ENCODE results near the gene KDM2B. TPM values are rescaled to one million over a fixed set of nuclear protein-coding genes. Genes with fewer than 3 reads are reported as not detected.
"Not testable (repeated sequence)": the region's sequence is repeated elsewhere in the genome, so short reads cannot be mapped to it uniquely, and the experiment has no call there.

The KDM2B gene
- total RNA-seq, 2 donors from 2014 or later = 43.4 to 47.7 TPM

- DNase-seq = no peak
- peak overlapping the region; percentile 82 to 89 for H3K4me3 Mint-ChIP-seq
- peaks cover 8 to 10% of the 10 kb centered on the region in 2 donors for H3K36me3 Mint-ChIP-seq (ENCODE audit: insufficient read depth in 2 of 2)
- ATAC-seq (replicated peaks in 1 of 2) = no peak
- no peaks in the 10 kb centered on the region for H3K9me3 Mint-ChIP-seq
- H3K27ac Mint-ChIP-seq = no peak overlapping the region
- H3K27me3 Mint-ChIP-seq (ENCODE audit: low read depth) = no peaks in the 10 kb centered on the region
- H3K4me1 Mint-ChIP-seq (ENCODE audit: low read depth) = peaks cover 31% of the 10 kb centered on the region
Measured at GRCh38 chr12:121398355-121398754, 182.5 kb downstream of the KDM2B start.

GRCh38 chr12:121397521-121397920, 183.3 kb downstream of the KDM2B start:
- no peak for DNase-seq
- Mint-ChIP-seq H3K27me3 (ENCODE audit: low read depth) (no peaks in the 10 kb centered on the region), H3K36me3 (ENCODE audit: insufficient read depth in 2 of 2) (peaks cover 7 to 8% of the 10 kb centered on the region in 2 donors), H3K27ac (no peak overlapping the region), H3K9me3 (no peaks in the 10 kb centered on the region), H3K4me3 (no peak overlapping the region), H3K4me1 (ENCODE audit: low read depth) (peaks cover 27% of the 10 kb centered on the region)
- ATAC-seq (replicated peaks in 1 of 2) = no peak

- peak in 1 of 2 donors; percentile 19 for ATAC-seq (replicated peaks in 1 of 2)
- Mint-ChIP-seq H3K27me3 (ENCODE audit: low read depth) (no peaks in the 10 kb centered on the region), H3K27ac (peak overlapping the region; percentile 58), H3K4me1 (ENCODE audit: low read depth) (peaks cover 23% of the 10 kb centered on the region), H3K4me3 (peak overlapping the region; percentile 50 to 74), H3K36me3 (ENCODE audit: insufficient read depth in 2 of 2) (no peaks in the 10 kb centered on the region), H3K9me3 (no peaks in the 10 kb centered on the region)
- DNase-seq = no peak
Measured at GRCh38 chr12:121392325-121392716, 188.5 kb downstream of the KDM2B start.

- peaks cover 23% of the 10 kb centered on the region for H3K4me1 Mint-ChIP-seq (ENCODE audit: low read depth)
- no peaks in the 10 kb centered on the region for H3K27me3 Mint-ChIP-seq (ENCODE audit: low read depth)
- peak overlapping the region; percentile 58 for H3K27ac Mint-ChIP-seq
- no peaks in the 10 kb centered on the region for H3K36me3 Mint-ChIP-seq (ENCODE audit: insufficient read depth in 2 of 2)
- ATAC-seq (replicated peaks in 1 of 2) (peak; percentile 87 to 88), DNase-seq (peak; percentile 50 to 58)
- H3K9me3 Mint-ChIP-seq = no peaks in the 10 kb centered on the region
- H3K4me3 Mint-ChIP-seq = peak overlapping the region; percentile 50 to 74
Measured at GRCh38 chr12:121391619-121392324, 189.1 kb downstream of the KDM2B start.

- Mint-ChIP-seq H3K9me3 (no peaks in the 10 kb centered on the region), H3K4me1 (ENCODE audit: low read depth) (peaks cover 23% of the 10 kb centered on the region), H3K4me3 (no peak overlapping the region), H3K27me3 (ENCODE audit: low read depth) (no peaks in the 10 kb centered on the region), H3K27ac (no peak overlapping the region), H3K36me3 (ENCODE audit: insufficient read depth in 2 of 2) (no peaks in the 10 kb centered on the region)
- ATAC-seq (replicated peaks in 1 of 2) = no peak
- no peak for DNase-seq
Measured at GRCh38 chr12:121390856-121391255, 190.0 kb downstream of the KDM2B start.

GRCh38 chr12:121388421-121388981, 192.3 kb downstream of the KDM2B start:
- no peak overlapping the region for H3K4me3 Mint-ChIP-seq
- DNase-seq = peak in 1 of 2 donors; percentile 19
- H3K27ac Mint-ChIP-seq = no peak overlapping the region
- no peaks in the 10 kb centered on the region for H3K9me3 Mint-ChIP-seq
- ATAC-seq (replicated peaks in 1 of 2) = peak in 1 of 2 donors; percentile 18
- H3K36me3 Mint-ChIP-seq (ENCODE audit: insufficient read depth in 2 of 2) = no peaks in the 10 kb centered on the region
- H3K4me1 Mint-ChIP-seq (ENCODE audit: low read depth) = peaks cover 23% of the 10 kb centered on the region
- no peaks in the 10 kb centered on the region for H3K27me3 Mint-ChIP-seq (ENCODE audit: low read depth)

- ATAC-seq (replicated peaks in 1 of 2); H3K27ac Mint-ChIP-seq; H3K4me3 Mint-ChIP-seq: not testable (repeated sequence)
Measured at GRCh38 chr12:121384891-121385290, 195.9 kb downstream of the KDM2B start.

GRCh38 chr12:121383601-121384021, 197.2 kb downstream of the KDM2B start:
- Mint-ChIP-seq H3K9me3 (no peaks in the 10 kb centered on the region), H3K27ac (no peak overlapping the region), H3K4me1 (ENCODE audit: low read depth) (peaks cover 6% of the 10 kb centered on the region), H3K27me3 (ENCODE audit: low read depth) (no peaks in the 10 kb centered on the region), H3K36me3 (ENCODE audit: insufficient read depth in 2 of 2) (no peaks in the 10 kb centered on the region), H3K4me3 (no peak overlapping the region)
- no peak for ATAC-seq (replicated peaks in 1 of 2)
- peak in 1 of 2 donors; percentile 6 for DNase-seq

More at GRCh38 chr12:121384891-121385290, 195.9 kb downstream of the KDM2B start:
- H3K27me3 Mint-ChIP-seq (ENCODE audit: low read depth); H3K36me3 Mint-ChIP-seq (ENCODE audit: insufficient read depth in 2 of 2); DNase-seq; H3K9me3 Mint-ChIP-seq; H3K4me1 Mint-ChIP-seq (ENCODE audit: low read depth): not testable (repeated sequence)

GRCh38 chr12:121379945-121380344, 200.9 kb downstream of the KDM2B start:
- Mint-ChIP-seq H3K27me3 (ENCODE audit: low read depth) (no peaks in the 10 kb centered on the region), H3K27ac (no peak overlapping the region), H3K9me3 (peaks cover 0 to under 1% of the 10 kb centered on the region in 2 donors), H3K36me3 (ENCODE audit: insufficient read depth in 2 of 2) (no peaks in the 10 kb centered on the region), H3K4me1 (ENCODE audit: low read depth) (no peaks in the 10 kb centered on the region), H3K4me3 (no peak overlapping the region)
- DNase-seq (no peak), ATAC-seq (replicated peaks in 1 of 2) (no peak)

Other genes starting within 250 kb of the KDM2B start
- gene ANAPC5, start 228.6 kb downstream of the KDM2B start, total RNA-seq = 100 to 1,000 TPM; 101 to 102 TPM
- 10 to 100 TPM; 88.6 to 99.0 TPM for gene RNF34, start 180.9 kb downstream of the KDM2B start, total RNA-seq
- 10 to 100 TPM; 35.2 to 39.3 TPM for gene ORAI1, start 45.5 kb upstream of the KDM2B start, total RNA-seq
- 1 to 10 TPM; 2.4 to 3.2 TPM for gene MORN3, start 88.6 kb upstream of the KDM2B start, total RNA-seq
- 10 to 100 TPM in 1 of 2 donors, 1 to 10 TPM in 1; 7.1 to 10.1 TPM for gene TMEM120B, start 131.7 kb upstream of the KDM2B start, total RNA-seq
- 100 to 1,000 TPM; 154 to 165 TPM for gene RHOF, start 212.7 kb upstream of the KDM2B start, total RNA-seq
- 10 to 100 TPM; 20.3 to 21.2 TPM for gene SETD1B, start 223.0 kb upstream of the KDM2B start, total RNA-seq

Measured in activated T-cell treated with anti-CD3 and anti-CD28 coated beads, Interleukin-2, amount 50 U/mL, for 72 hours (primary cell).